ENCODE measurements around the gene LCA5.
A peak's percentile ranks its signal among the peaks of the same experiment; 100 is the strongest.

LCA5 gene

GRCh38 chr6:79574174-79574573 is 36.9 kb upstream of the LCA5 start:
- no peak overlapping the region for H3K27ac ChIP-seq
- no peaks in the 10 kb centered on the region for H3K27me3 ChIP-seq (ENCODE audit: control insufficient read depth, insufficient read depth, low read length)
- H3K79me2 ChIP-seq: peaks cover 2% of the 10 kb centered on the region
- H3K9ac ChIP-seq: no peak overlapping the region
- TF ChIP-seq, protein P1, sequence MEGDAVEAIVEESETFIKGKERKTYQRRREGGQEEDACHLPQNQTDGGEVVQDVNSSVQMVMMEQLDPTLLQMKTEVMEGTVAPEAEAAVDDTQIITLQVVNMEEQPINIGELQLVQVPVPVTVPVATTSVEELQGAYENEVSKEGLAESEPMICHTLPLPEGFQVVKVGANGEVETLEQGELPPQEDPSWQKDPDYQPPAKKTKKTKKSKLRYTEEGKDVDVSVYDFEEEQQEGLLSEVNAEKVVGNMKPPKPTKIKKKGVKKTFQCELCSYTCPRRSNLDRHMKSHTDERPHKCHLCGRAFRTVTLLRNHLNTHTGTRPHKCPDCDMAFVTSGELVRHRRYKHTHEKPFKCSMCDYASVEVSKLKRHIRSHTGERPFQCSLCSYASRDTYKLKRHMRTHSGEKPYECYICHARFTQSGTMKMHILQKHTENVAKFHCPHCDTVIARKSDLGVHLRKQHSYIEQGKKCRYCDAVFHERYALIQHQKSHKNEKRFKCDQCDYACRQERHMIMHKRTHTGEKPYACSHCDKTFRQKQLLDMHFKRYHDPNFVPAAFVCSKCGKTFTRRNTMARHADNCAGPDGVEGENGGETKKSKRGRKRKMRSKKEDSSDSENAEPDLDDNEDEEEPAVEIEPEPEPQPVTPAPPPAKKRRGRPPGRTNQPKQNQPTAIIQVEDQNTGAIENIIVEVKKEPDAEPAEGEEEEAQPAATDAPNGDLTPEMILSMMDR (IDR thresholded peaks at IDR 0.05): no peak
- no peak overlapping the region for H3K4me3 ChIP-seq (ENCODE audit: low read depth, low read length)
- no peak overlapping the region for H3K4me2 ChIP-seq (ENCODE audit: low read length)
- H2AFZ ChIP-seq: no peak overlapping the region
- H3K9me3 ChIP-seq (ENCODE audit: control insufficient read depth, low read length): no peaks in the 10 kb centered on the region
- peaks cover 5% of the 10 kb centered on the region for H3K4me1 ChIP-seq
- H3K36me3 ChIP-seq (ENCODE audit: control insufficient read depth, insufficient read depth, low read length): no peaks in the 10 kb centered on the region

GRCh38 chr6:79571030-79571367 is 33.8 kb upstream of the LCA5 start:
- TF ChIP-seq, protein P1 (IDR thresholded peaks at IDR 0.05): no peak
- H3K27ac ChIP-seq: peak overlapping the region; percentile 48
- H3K4me1 ChIP-seq: peaks cover 5% of the 10 kb centered on the region
- no peak overlapping the region for H2AFZ ChIP-seq
- H3K27me3 ChIP-seq (ENCODE audit: control insufficient read depth, insufficient read depth, low read length): no peaks in the 10 kb centered on the region
- H3K79me2 ChIP-seq: no peaks in the 10 kb centered on the region
- no peaks in the 10 kb centered on the region for H3K36me3 ChIP-seq (ENCODE audit: control insufficient read depth, insufficient read depth, low read length)
- H3K4me2 ChIP-seq (ENCODE audit: low read length): peak overlapping the region; percentile 56
- no peak overlapping the region for H3K9ac ChIP-seq
- H3K4me3 ChIP-seq (ENCODE audit: low read depth, low read length): peak overlapping the region; percentile 39
- no peaks in the 10 kb centered on the region for H3K9me3 ChIP-seq (ENCODE audit: control insufficient read depth, low read length)

DNA sequence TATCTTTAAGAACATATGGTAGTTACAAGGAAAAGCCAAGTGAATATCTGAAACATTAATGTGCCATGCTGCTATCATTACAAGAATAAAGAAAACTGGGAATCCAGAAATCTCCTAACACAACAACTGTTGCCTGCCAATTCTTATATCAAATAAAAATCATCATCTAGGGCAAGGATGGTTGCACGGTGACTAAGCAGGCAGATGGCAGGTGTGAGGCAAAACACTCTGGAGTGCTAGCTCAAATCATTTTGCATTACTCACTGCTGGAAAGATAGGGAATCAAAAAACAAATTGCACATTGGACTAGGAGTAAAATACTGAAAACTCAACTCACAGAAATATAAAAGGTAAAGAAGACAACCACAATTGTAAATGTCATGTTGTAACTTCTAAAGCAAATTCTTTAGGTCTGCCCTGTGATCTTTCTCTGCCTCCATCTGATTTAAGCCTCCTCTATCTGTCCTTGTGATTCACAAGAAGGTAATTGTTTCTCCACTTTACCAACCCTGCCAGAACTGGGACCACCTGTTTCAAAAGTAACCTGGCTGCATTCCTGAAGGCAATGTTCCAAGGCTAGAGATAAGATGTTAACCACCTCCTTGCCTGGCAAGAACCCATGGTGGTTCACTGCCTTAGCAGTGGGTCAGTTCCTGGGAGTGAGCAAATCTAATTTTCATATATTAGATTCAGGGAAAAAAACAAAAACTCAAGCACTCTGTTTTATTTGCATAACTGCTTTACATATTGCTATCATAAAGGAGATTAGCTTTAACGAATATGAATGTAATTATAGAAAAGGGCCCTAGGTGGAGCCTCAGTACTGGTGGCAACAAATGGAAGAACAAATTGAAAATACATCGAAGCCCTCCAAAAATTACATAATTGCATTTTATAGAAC is 33.1 kb upstream of the LCA5 start:
- Histone ChIP-seq H2AFZ (no peak overlapping the region), H3K4me3 (ENCODE audit: low read depth, low read length) (peak overlapping the region; percentile 39), H3K9ac (no peak overlapping the region), H3K4me2 (ENCODE audit: low read length) (peak overlapping the region; percentile 56), H3K79me2 (no peaks in the 10 kb centered on the region), H3K27ac (peak overlapping the region; percentile 48), H3K36me3 (ENCODE audit: control insufficient read depth, insufficient read depth, low read length) (no peaks in the 10 kb centered on the region), H3K9me3 (ENCODE audit: control insufficient read depth, low read length) (no peaks in the 10 kb centered on the region), H3K4me1 (peaks cover 5% of the 10 kb centered on the region), H3K27me3 (ENCODE audit: control insufficient read depth, insufficient read depth, low read length) (no peaks in the 10 kb centered on the region)
- TF ChIP-seq, protein P1 (IDR thresholded peaks at IDR 0.05): peak; percentile 77

DNA sequence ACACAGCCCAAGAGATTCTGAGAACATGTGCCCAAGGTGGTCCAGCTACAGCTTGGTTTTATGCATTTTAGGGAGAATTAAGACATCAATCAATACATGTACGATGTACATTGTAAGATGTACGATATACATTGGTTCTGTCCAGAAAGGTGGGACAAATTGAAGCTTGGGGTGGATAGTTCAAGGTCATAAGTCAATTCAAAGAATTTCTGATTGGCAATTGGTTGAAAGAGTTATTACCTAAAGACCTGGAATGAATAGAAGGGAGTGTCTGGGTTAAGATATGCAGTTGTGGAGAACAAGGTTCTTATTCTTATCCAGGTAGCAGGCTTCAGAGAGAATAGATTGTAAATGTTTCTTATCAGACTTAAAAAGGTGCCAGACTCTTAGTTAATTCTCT is 31.8 kb upstream of the LCA5 start:
- H3K27ac ChIP-seq: no peak overlapping the region
- no peak overlapping the region for H3K4me2 ChIP-seq (ENCODE audit: low read length)
- H3K79me2 ChIP-seq: peaks cover 4% of the 10 kb centered on the region
- no peak overlapping the region for H2AFZ ChIP-seq
- H3K4me1 ChIP-seq: peaks cover 5% of the 10 kb centered on the region
- TF ChIP-seq, protein P1 (IDR thresholded peaks at IDR 0.05): no peak
- H3K9me3 ChIP-seq (ENCODE audit: control insufficient read depth, low read length): no peaks in the 10 kb centered on the region
- H3K9ac ChIP-seq: no peak overlapping the region
- no peaks in the 10 kb centered on the region for H3K36me3 ChIP-seq (ENCODE audit: control insufficient read depth, insufficient read depth, low read length)
- H3K27me3 ChIP-seq (ENCODE audit: control insufficient read depth, insufficient read depth, low read length): no peaks in the 10 kb centered on the region
- H3K4me3 ChIP-seq (ENCODE audit: low read depth, low read length): no peak overlapping the region

DNA sequence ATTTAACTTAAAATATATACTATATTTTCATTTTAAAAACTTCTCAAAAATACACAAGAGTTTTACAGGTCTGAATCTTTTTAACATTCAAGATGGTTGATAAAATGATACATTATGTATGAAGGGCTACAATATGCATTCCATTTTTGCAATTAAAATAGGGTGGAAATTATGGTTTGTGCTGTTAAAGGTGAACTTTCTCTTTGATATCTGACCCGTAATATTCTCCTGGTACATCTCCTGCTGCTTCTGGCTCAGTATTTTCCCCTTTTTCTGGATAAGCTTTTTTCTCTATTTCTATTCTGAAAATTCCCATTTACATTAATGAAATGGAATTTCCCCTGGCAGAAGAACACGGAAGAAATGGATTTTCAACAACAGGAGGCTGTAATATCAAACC is 27.4 kb upstream of the LCA5 start:
- H3K4me1 ChIP-seq: no peaks in the 10 kb centered on the region
- H3K36me3 ChIP-seq (ENCODE audit: control insufficient read depth, insufficient read depth, low read length): no peaks in the 10 kb centered on the region
- H2AFZ ChIP-seq: no peak overlapping the region
- H3K4me3 ChIP-seq (ENCODE audit: low read depth, low read length): no peak overlapping the region
- TF ChIP-seq, protein P1 (IDR thresholded peaks at IDR 0.05): no peak
- H3K9ac ChIP-seq: no peak overlapping the region
- H3K27ac ChIP-seq: no peak overlapping the region
- peaks cover 4% of the 10 kb centered on the region for H3K79me2 ChIP-seq
- H3K27me3 ChIP-seq (ENCODE audit: control insufficient read depth, insufficient read depth, low read length): no peaks in the 10 kb centered on the region
- H3K9me3 ChIP-seq (ENCODE audit: control insufficient read depth, low read length): no peaks in the 10 kb centered on the region
- H3K4me2 ChIP-seq (ENCODE audit: low read length): no peak overlapping the region
